Measurements from ENCODE around the gene TTC33. TPM values are rescaled to one million over a fixed set of nuclear protein-coding genes. Genes with fewer than 3 reads are reported as not detected.

TTC33 gene
- total RNA-seq, 1 donor from 2014 or later: 19.3 TPM

DNA sequence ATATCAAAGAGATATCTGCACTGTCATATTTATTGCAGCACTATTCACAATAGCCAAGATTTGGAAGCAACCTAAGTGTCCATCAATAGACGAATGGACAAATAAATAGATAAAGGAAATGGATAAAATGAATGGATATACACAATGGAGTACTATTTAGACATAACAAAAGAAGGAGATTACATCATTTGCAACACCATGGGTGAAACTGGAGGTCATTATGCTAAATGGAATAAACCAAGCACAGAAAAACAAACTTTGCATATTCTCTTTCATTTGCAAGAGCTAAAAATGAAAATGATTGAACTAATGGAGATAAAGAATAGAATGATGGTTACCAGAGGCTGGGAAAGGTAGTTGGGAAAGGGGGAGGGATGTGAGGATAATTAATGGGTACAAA, 231.1 kb downstream of the TTC33 start:
- DNase-seq (ENCODE audit: missing footprints): no peak
- intact Hi-C loops (cut with DNase I): no loop called here
- ATAC-seq: no peak

DNA sequence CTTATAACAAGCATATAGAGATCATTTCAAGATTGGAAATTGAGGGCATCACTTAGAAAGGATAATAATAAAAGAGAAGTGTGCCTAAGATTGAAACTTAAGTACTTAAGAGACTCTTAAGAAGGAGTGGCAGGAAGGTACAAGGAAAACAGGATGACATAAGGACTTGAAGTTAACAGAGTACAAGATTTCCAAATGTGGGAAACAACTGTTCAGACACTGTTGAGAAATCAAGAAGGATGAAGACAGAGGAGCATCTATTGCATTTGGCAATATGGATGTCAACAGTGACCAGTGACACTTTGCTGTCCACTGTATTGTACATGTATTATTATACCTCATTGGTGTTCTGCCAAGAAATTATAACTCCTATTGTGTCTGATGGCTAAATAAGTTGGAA, 233.8 kb downstream of the TTC33 start:
- intact Hi-C loops (cut with DNase I): no loop called here
- DNase-seq (ENCODE audit: missing footprints) (no peak), ATAC-seq (no peak)

DNA sequence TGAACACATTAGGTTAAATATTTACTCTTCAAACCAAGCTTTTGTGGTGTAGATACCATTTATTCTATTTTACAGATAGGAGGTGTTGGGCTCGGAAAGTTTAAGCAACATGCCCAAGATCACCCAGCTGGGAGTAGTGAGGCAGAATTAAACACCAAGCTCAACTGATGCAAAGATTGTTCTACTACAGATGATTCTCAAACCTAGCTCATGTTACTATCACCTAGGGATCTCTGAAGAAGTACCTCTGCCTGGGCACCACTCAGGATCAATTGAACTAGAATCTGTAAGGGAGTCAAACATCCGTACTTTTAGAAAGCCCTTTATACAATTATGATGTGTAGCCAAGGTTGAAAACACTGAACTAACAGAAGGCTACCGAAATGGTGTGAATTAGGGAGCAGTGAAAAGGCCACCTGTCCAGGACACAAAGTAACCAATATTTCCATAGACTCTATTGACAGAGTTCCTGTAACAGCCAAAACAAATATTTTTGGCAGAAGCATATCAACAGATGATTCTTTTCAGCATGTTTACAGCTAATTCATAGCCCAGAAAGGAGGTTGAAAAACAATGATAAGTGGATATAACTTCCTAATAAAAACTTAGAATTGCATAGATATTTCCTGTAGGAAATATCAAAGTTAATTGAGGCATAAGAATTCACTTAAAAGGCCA, 234.5 kb downstream of the TTC33 start:
- intact Hi-C loops (cut with DNase I): no loop called here
- ATAC-seq (no peak), DNase-seq (ENCODE audit: missing footprints) (no peak)

DNA sequence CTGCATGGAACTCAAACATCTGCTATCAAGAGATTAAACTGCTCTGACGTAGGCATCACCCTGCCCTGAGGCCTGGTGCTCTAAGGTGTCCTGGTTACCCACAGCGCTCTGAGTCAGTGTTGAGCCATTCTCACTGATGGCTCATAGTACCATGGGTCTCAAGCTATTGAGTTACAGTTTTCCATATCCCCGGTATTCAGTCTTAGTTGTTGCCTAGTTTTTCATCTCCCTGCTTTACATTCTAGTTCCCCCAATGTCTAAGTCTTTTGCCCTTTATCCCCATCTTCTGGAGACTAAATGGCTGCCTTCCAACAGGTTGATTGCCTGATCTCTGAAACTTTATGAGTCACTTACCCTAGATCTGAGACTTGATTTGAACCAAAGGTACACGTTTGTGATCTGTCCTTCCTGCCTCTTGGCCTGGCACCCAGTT, 237.3 kb downstream of the TTC33 start:
- DNase-seq (ENCODE audit: missing footprints) (no peak), ATAC-seq (no peak)
- intact Hi-C loops (cut with DNase I): no loop called here

DNA sequence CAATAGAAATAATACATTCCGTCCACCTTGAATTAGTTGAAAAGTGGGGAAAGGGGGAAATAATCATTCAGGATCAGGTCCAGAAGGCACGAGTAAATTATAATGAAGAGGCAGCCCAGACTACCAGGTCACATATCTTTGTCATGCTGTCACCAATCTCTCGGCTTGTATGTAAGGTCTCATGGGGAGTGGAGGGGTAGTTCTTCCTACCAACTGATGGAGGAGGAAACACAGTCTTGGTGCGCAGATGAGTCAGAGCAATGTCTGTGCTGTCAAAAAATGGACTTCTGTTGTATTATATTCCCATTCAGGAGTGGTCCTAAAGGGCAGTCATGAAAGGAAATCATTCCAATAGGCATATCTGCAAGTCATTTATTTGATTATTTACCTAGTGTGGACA, 240.3 kb downstream of the TTC33 start:
- intact Hi-C loops (cut with DNase I): no loop called here
- ATAC-seq (no peak), DNase-seq (ENCODE audit: missing footprints) (no peak)

DNA sequence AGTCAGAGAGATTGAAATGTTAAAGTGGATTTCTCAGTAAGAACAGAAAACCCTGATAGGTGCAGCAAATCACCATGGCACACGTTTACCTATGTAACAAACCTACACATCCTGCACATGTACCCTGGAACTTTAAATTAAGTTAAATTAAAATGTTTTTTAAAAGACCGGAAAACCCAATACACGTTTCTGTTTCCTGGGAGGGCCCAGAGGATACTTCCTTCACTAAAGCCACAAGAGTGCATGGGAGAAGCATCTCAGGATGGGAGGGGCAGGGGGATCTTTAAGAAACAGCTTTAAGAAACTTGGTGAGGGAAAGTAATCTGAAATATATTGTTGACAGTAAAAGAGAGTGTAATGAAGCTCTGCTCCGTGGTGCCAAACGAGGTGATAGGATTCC, 240.8 kb downstream of the TTC33 start:
- intact Hi-C loops (cut with DNase I): no loop called here
- DNase-seq (ENCODE audit: missing footprints) (no peak), ATAC-seq (no peak)

DNA sequence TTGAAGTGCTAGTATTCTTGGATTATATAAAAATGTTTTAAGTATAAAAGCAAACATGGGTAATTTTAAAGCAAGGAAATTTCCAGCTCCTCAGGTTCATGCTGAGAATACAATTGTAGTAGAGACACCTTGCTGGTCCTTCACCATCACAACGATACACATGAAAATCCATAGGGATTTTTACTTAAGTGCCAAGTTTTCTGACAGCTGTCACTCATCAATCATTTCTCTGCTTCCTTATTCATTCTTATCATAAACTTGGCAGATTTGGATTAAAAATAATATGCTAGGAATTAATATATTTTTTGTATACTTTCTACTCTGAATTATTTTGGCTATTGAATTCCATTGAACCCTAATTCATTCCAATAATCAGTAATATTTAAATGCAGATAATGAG, 244.0 kb downstream of the TTC33 start:
- ATAC-seq (no peak), DNase-seq (ENCODE audit: missing footprints) (no peak)
- intact Hi-C loops (cut with DNase I): no loop called here

DNA sequence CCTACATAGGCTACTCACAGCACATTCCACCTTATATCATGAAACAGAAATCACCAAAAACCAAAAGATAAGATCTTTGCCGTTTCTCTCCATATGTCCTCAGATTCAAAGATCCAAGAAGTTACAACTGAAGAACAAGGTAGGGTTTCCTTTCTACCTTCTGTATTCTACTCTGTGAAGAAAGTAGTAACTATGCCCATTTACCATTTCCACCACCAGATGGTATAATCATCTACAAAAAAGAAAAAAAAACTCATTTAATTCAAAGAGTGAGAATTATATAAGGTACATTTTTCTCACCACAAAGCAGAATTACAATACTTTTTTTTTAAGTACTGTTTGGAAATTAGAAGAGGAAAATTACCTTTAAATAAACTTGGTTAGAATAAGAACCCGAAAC, 248.7 kb downstream of the TTC33 start:
- no peak for ATAC-seq
- DNase-seq (ENCODE audit: missing footprints): no peak
- intact Hi-C loops (cut with DNase I): no loop called here

DNA sequence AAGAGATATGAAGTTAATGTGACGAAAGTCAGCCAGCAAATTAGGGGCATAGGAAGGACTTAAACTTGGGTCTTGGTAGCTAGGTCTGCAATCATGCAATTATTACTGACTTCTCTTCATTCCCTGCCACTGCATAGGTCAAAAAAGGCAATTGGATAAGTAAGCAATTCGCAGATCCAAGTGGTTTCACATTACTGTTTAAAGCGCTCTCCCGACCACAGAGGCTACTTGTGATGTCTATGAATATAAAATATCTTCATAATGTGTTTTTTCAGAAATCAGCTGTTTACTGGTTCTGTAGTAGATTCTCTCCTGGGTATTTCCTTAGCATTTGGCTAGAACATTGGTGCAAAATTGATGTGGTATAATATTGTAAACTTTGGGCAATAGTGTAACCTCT, 250.7 kb downstream of the TTC33 start:
- no peak for DNase-seq (ENCODE audit: missing footprints)
- ATAC-seq: no peak
- intact Hi-C loops (cut with DNase I): no loop called here

DNA sequence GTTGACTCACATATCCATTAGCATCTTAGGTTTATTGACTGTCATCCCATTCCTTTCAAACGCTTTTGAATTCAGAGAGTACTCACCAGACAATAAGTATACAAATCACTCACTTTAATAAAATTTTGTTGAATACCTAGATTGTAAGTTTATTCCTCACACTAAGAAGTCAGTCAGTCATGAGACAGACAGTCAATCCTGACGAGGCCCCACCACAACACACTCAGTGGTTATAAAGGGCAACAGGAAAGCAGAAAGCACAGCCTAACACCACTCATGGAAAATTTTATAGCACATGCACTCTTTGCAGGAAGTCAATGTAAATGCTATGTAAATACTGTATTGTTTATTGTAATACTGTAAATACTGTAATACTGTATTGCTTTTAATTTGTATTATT, 252.3 kb downstream of the TTC33 start:
- ATAC-seq (no peak), DNase-seq (ENCODE audit: missing footprints) (no peak)
- intact Hi-C loops (cut with DNase I): no loop called here

DNA sequence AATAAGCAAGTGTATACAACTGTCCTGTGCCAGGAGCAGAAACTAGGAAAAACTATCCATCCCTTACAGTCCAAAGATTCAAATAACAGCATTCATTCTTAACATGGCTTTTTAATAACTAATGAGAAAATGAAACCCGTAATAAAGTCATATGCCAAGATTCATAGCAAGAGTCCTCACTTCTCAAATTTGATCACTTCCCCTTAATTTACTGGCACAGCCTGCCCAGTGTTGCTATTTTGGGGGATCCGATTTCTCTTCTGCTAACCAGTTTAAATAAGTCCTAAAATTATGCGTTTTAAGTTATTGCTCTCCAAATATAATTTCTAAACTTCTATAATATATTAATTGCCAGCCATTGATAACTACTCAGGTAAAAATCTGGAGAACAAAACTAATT, 253.0 kb downstream of the TTC33 start:
- DNase-seq (ENCODE audit: missing footprints) (no peak), ATAC-seq (no peak)
- intact Hi-C loops (cut with DNase I): no loop called here

DNA sequence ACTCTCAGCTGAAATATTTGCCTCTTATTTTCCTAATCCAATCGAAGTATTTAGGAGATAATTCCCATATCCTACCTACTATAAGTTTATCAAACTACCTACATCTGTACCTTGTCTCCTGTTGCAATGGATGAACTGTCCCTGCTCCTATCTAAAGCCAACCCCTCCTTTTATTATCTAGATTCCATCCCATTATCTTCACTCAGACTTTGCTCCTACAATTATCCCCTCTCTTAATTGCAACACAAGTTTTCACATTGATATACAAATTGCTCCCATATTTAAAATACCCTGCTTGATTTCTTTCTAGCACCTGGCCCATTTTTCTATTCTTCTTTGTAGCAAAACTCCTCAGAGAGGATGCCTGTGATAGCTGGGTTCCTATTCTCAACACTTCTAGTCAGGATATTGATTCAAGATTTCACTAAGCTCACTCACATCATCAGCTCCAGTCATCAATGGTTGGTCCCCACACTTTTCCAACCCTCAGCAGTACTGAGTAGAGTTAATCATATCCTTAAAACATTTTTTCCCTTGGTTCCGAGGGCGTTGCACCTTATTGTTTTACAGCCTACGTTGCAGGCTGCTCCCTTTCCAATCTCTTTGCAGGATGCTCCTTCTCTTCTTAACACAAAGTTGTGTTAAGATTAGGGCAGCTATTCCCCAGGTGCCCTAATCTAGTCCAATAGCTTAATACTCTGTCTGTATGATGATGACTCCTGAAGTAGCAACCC, 253.9 kb downstream of the TTC33 start:
- intact Hi-C loops (cut with DNase I): no loop called here
- DNase-seq (ENCODE audit: missing footprints): no peak

DNA sequence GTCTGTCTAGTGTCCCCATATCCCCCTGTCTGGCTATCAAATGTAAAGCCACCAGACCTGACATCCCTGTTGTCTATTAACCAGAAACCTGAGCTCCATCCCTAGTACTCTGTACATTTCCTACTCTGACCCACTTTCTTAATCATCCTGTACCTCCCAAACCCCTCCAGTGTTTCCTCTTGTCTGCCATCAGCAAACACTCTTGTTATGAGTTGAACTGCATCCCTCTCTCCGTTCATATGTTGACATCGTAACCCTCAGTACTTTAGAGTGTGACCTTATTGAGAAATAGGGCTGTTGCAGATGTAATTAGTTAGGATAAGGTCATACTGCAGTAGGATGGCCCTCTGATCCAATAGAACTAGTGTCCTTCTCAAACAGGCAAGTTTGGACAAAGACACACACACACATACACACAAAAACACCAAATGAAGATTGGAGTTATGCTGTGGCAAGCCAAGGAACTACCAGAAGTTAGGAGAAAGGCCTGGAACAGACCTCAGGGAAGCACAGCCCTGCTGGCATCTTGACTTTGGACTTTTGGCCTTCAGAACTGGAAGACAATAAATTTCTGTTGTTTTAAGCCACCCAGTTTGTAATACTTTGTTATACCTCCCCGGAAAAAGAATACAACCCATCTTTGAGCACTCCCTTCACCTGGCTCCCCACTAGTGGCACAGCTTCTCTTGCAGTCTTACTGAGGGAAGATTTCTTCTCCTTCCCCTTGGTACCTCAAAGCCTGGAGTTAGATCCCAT, 256.1 kb downstream of the TTC33 start:
- intact Hi-C loops (cut with DNase I): no loop called here
- no peak for ATAC-seq
- DNase-seq (ENCODE audit: missing footprints): no peak

More for the DNA sequence above, 253.9 kb downstream of the TTC33 start:
- ATAC-seq: no peak

DNA sequence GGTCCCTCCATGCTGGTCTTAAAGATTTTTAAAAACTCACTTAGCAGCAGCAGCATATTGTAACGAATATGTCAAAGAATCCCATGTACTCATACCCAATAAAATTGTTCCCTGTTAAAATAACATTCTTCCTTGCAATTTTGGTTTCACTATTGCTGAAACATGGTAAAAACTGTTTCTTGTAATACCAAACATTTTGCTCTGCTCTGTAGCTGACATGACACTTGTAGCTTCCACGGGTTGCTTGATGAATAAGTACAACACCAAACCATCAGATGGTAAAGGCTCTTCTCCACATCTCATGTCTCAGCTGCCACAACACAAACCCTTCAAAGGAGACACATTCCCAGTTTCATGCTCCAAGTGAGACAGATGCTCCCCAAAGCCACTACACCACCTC, 256.8 kb downstream of the TTC33 start:
- intact Hi-C loops (cut with DNase I): no loop called here
- ATAC-seq: no peak
- DNase-seq (ENCODE audit: missing footprints): no peak

DNA sequence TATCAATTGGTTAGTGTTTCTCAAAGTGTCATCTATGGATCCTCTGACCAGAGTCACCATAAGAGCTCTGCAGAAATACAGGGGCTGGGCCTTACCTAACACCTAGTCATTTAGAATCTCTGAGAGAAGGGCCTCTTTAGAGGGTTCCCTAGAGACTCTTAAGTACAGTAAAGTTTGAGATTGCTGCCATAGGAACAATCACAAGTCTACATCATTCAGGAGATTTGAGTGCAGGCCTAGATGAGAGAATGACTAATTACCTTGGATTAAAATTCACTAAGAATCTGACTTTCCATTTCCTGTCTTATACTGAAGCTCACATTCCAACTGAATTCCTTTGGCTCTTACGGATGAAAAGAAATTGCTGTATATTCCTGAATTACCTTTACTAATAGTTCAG, 258.2 kb downstream of the TTC33 start:
- ATAC-seq: no peak

DNA sequence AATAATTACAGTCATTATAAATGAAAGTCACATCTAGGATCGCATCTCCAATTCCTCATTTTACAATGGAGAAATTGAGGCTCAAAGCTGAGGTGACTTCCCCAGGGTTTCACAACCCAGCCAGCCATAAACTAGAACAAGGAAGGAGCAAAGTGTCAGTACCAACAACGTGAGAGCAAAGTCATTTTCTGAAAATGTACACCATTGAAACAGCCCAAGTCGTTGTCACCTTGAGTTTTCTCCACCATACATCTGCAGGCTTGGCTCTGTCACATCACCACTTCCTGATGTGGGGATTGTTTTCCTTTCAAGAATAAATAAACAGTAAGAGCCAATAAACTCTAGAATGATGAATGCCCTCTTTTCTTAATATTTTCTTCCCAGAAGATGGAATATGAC, 260.5 kb downstream of the TTC33 start:
- DNase-seq (ENCODE audit: missing footprints): no peak
- intact Hi-C loops (cut with DNase I): no loop called here
- no peak for ATAC-seq

More for the DNA sequence above, 258.2 kb downstream of the TTC33 start:
- intact Hi-C loops (cut with DNase I): no loop called here
- DNase-seq (ENCODE audit: missing footprints): no peak

DNA sequence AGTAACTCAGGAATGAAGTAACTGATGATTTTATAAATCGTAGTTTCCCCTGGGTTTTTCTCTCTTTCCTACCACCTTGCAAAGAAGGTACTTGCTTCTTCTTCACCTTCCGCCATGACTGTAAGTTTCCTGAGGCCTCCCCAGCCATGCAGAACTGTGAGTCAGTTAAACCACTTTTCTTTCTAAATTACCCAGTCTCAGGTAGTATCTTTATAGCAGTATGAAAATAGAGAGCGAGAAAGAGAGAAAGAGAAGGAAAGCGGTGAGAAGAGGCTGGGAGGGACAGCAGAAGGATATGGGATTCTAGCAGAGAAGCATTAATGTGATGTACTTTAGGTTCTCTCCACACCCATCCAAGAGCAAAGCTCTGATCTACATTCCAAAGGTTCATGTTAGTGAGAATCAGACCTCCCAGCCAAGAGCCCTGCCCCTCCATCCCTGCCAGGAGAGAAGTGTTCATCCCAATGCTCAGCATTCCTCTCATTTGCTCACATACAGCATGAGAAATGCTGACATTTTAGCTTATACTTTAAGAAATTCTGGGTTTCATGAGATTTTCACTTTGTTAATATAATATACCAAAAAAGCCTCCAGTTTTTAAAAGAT, 261.0 kb downstream of the TTC33 start:
- DNase-seq (ENCODE audit: missing footprints) (no peak), ATAC-seq (no peak)
- intact Hi-C loops (cut with DNase I): no loop called here

DNA sequence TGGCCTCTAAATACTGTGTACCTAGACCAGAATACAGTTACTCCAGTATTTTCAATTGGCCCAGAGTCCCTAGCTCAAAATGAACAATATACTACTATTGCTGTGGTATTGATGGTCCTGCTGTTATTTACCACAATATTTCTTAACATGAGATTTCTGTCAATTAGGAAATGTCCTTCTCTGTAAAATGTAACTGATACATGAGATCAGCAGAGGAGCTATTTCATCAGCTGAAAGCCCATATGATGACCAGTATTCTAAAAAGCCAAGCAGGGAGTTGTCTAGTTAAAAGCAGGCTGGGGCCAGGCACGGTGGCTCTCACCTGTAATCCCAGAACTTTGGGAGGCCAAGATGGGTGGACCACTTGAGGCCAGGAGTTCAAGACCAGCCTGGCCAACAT, 263.7 kb downstream of the TTC33 start:
- ATAC-seq: no peak
- DNase-seq (ENCODE audit: missing footprints): no peak
- intact Hi-C loops (cut with DNase I): no loop called here

DNA sequence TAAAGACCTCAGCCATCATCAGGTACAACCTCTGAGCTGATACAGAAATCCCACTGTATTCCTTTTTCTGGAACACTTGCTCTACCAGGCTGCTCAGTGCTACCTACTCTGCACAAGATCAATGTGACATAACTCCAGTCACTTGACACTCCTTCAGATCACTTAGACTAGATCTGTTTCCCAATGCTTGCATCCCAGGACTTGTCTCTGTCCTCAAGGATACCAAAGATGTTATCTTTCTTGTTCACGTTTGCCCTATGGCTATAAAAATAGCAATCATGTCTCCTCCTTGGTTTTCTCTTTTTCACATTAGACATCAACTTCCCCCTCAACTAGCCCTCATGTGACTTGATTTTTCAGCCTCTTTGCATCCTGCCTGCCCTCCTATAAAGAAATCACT, 264.1 kb downstream of the TTC33 start:
- intact Hi-C loops (cut with DNase I): no loop called here
- ATAC-seq: no peak
- no peak for DNase-seq (ENCODE audit: missing footprints)
